IMR-90 (cell line): Measurements from ENCODE around the gene STARD13. TPM values are rescaled to one million over a fixed set of nuclear protein-coding genes. Genes with fewer than 3 reads are reported as not detected.

Experiments used
- ATAC-seq: fragments of 200-7000 bp; cut with Tn5 transposase; 2 replicates; pipeline ENCODE4 v1.9.1; 2020; ENCODE audit warnings: low read depth, mild to moderate bottlenecking, moderate library complexity
- BruUV-seq: library from RNA; stranded (reverse); fragments of 400-500 nt; replicated peaks from 2 replicates; lab custom pipeline; 2021; lab: Mats Ljungman, UMichigan
- CTCF ChIA-PET: fragments of 300-600 bp; formaldehyde crosslinking; extraction: SDS; loops from one replicate; lab custom pipeline; 2021; ENCODE audit warnings: antibody characterized with exemption; lab: Yijun Ruan, JAX
- POLR2A ChIA-PET: fragments of 300-600 bp; sonication (Branson Sonifier 250); formaldehyde crosslinking; loops from one replicate; lab custom pipeline; 2022; ENCODE audit warnings: antibody characterized with exemption; ENCODE audit not compliant: unreplicated experiment; lab: Charles Lee
- DNase-seq: peaks from one replicate; pipeline ENCODE4 v3.0.0; 2013
- H2AFZ ChIP-seq: replicated peaks from 2 replicates; pipeline ENCODE3; 2013; ENCODE audit warnings: low read length, mild to moderate bottlenecking; ENCODE audit not compliant: poor library complexity
- H2AK5ac ChIP-seq: 2 replicates; pipeline ENCODE4 v1.6.1; 2013; ENCODE audit warnings: low read depth, low read length, inconsistent platforms
- H2AK9ac ChIP-seq: replicated peaks from 2 replicates; pipeline ENCODE3; 2013; ENCODE audit warnings: mild to moderate bottlenecking, low read depth, low read length, moderate library complexity; ENCODE audit not compliant: poor library complexity
- H2BK120ac ChIP-seq: 2 replicates; pipeline ENCODE4 v1.6.1; 2013; ENCODE audit warnings: low read depth, low read length, inconsistent platforms
- H2BK15ac ChIP-seq: 3 replicates; pipeline ENCODE4 v1.6.1; 2013; ENCODE audit warnings: low read depth, low read length, inconsistent platforms
- H2BK20ac ChIP-seq: 2 replicates; pipeline ENCODE4 v1.6.1; 2013; ENCODE audit warnings: low read depth, mild to moderate bottlenecking, inconsistent platforms, low read length, moderate library complexity
- H2BK5ac ChIP-seq: 2 replicates; pipeline ENCODE4 v1.6.1; 2013; ENCODE audit warnings: mild to moderate bottlenecking, low read depth, low read length, inconsistent platforms; ENCODE audit not compliant: poor library complexity, severe bottlenecking
- H3K14ac ChIP-seq: replicated peaks from 2 replicates; pipeline ENCODE4 v1.6.1; 2013; ENCODE audit warnings: low read depth, low read length, inconsistent platforms
- H3K18ac ChIP-seq: 2 replicates; pipeline ENCODE4 v1.6.1; 2013; ENCODE audit warnings: low read depth, low read length, control low read depth
- H3K23ac ChIP-seq: 2 replicates; pipeline ENCODE4 v1.6.1; 2013; ENCODE audit warnings: low read depth, low read length, inconsistent platforms
- H3K27ac ChIP-seq: 2 replicates; pipeline ENCODE4 v1.5.1; 2013; ENCODE audit warnings: mild to moderate bottlenecking, control low read depth, low read length; ENCODE audit not compliant: insufficient read depth
- H3K27me3 ChIP-seq: 2 replicates; pipeline ENCODE4 v1.6.1; 2013; ENCODE audit warnings: low read length; ENCODE audit not compliant: control insufficient read depth, insufficient read depth
- H3K36me3 ChIP-seq: 2 replicates; pipeline ENCODE4 v1.6.1; 2013; ENCODE audit warnings: low read length, mixed read lengths; ENCODE audit not compliant: control insufficient read depth, insufficient read depth
- H3K4ac ChIP-seq: 2 replicates; pipeline ENCODE4 v1.6.1; 2013; ENCODE audit warnings: low read depth, low read length, inconsistent platforms
- H3K4me1 ChIP-seq: 2 replicates; pipeline ENCODE4 v1.6.1; 2013; ENCODE audit warnings: low read length, mixed read lengths; ENCODE audit not compliant: control insufficient read depth, insufficient read depth
- H3K4me2 ChIP-seq: 2 replicates; pipeline ENCODE4 v1.6.1; 2013; ENCODE audit warnings: low read depth, mild to moderate bottlenecking, control low read depth, low read length, moderate library complexity
- H3K4me3 ChIP-seq: 2 replicates; pipeline ENCODE4 v1.5.1; 2013; ENCODE audit warnings: low read depth, mild to moderate bottlenecking, control low read depth, low read length, moderate library complexity; ENCODE audit not compliant: insufficient read depth
- H3K56ac ChIP-seq: 2 replicates; pipeline ENCODE4 v1.6.1; 2013; ENCODE audit warnings: low read length, inconsistent platforms; ENCODE audit not compliant: insufficient read depth; ENCODE audit errors: extremely low read depth
- H3K79me1 ChIP-seq, 2 experiments: 2 replicates each; pipeline ENCODE4 v1.6.1; 2013; ENCODE audit warnings: low read length in 2 of 2, inconsistent platforms in 1 of 2, low read depth in 1 of 2
- H3K9ac ChIP-seq: 2 replicates; pipeline ENCODE4 v1.6.1; 2013; ENCODE audit warnings: low read depth, low read length, control low read depth
- H3K9me1 ChIP-seq: 2 replicates; pipeline ENCODE4 v1.6.1; 2013; ENCODE audit warnings: low read length, inconsistent platforms; ENCODE audit not compliant: insufficient read depth
- H3K9me3 ChIP-seq: 2 replicates; pipeline ENCODE4 v1.6.1; 2013; ENCODE audit warnings: low read length; ENCODE audit not compliant: control insufficient read depth, insufficient read depth
- H4K20me1 ChIP-seq: 2 replicates; pipeline ENCODE4 v1.6.1; 2013; ENCODE audit warnings: low read length, inconsistent platforms; ENCODE audit not compliant: insufficient read depth
- H4K5ac ChIP-seq: 2 replicates; pipeline ENCODE4 v1.6.1; 2013; ENCODE audit warnings: mild to moderate bottlenecking, low read depth, low read length, control low read depth
- H4K8ac ChIP-seq, 2 experiments: 2 replicates each; pipeline ENCODE4 v1.6.1; 2013; ENCODE audit warnings: low read depth in 2 of 2, low read length in 2 of 2, control low read depth in 1 of 2, inconsistent platforms in 1 of 2
- H4K91ac ChIP-seq: 2 replicates; pipeline ENCODE4 v1.6.1; 2013; ENCODE audit warnings: low read depth, low read length, inconsistent platforms; ENCODE audit not compliant: insufficient read depth
- CEBPB ChIP-seq: IDR thresholded peaks from 2 replicates; pipeline ENCODE4 v1.6.1; 2012; ENCODE audit warnings: low read depth, low read length, improper control_type of control experiment
- MAFK ChIP-seq: IDR thresholded peaks from 2 replicates; pipeline ENCODE4 v1.6.1; 2012; ENCODE audit warnings: low read depth, low read length, improper control_type of control experiment
- MAZ ChIP-seq: IDR thresholded peaks from 2 replicates; pipeline ENCODE4 v1.6.1; 2012; ENCODE audit warnings: low read depth, mild to moderate bottlenecking, low read length, improper control_type of control experiment, moderate library complexity, borderline replicate concordance
- NFE2L2 ChIP-seq: fragments of 150-350 bp; IDR thresholded peaks from 2 replicates; pipeline ENCODE4 v1.6.1; 2016; ENCODE audit warnings: low read depth, mild to moderate bottlenecking, low read length
- WGBS, 2 experiments: methylation state at CpG; one replicate each; pipeline versions ENCODE4 v1.1.5 to v1.1.7; 2013; ENCODE audit warnings: missing lambda C conversion rate in 2 of 2; ENCODE audit not compliant: insufficient read length in 1 of 2; ENCODE audit errors: extremely low coverage in 2 of 2; 5-methylcytosine and 5-hydroxymethylcytosine counted together
- dilution Hi-C: fragments of 300-500 bp; cut with HindIII; formaldehyde crosslinking; loops from one replicate; pipeline ENCODE4 v1.14.3; 2018; ENCODE audit warnings: low sequenced_read_pairs; ENCODE audit not compliant: unreplicated experiment
- in situ Hi-C: fragments of 300-500 bp; cut with MboI; formaldehyde crosslinking; loops from 3 replicates; pipeline ENCODE4 v1.14.3; 2019; ENCODE audit warnings: low sequenced_read_pairs, inconsistent platforms, mixed read lengths
- intact Hi-C: fragments of 100-400 bp; cut with micrococcal nuclease; formaldehyde crosslinking; loops from 2 replicates; pipeline ENCODE4 v1.10.0; 2022
- polyA plus RNA-seq, 3 experiments: library from polyadenylated mRNA; depleted of rRNA; stranded (reverse); fragments of >200 nt; gene quantifications; 2 replicates each; pipeline ENCODE4 v1.2.3, GENCODE V29; 2012; ENCODE audit warnings: low replicate concordance in 1 of 3
- total RNA-seq: library from RNA; depleted of rRNA; stranded (reverse); fragments of >200 nt; gene quantifications from 2 replicates; pipeline ENCODE4 v1.2.3, GENCODE V29; 2012
- TF ChIP-seq, protein P1 (sequence below): conservative IDR thresholded peaks from 2 replicates; pipeline ENCODE4 v1.5.1; 2012; ENCODE audit warnings: mild to moderate bottlenecking, low read depth, low read length, improper control_type of control experiment

STARD13 gene
- total and polyA plus RNA-seq, 2 of the 4 experiments (the other 2 are of a cell fraction): 23.6 to 46.6 TPM

GRCh38 chr13:33179463-33179862 is 106.1 kb downstream of the STARD13 start:
- no peak overlapping the region for H2AFZ ChIP-seq
- H4K5ac ChIP-seq: no peak overlapping the region; the same call in 1 of the 2 replicates
- no peaks in the 10 kb centered on the region for H3K27me3 ChIP-seq
- TF ChIP-seq NFE2L2 (no peak), CEBPB (no peak), MAZ (no peak), MAFK (no peak)
- TF ChIP-seq, protein P1, sequence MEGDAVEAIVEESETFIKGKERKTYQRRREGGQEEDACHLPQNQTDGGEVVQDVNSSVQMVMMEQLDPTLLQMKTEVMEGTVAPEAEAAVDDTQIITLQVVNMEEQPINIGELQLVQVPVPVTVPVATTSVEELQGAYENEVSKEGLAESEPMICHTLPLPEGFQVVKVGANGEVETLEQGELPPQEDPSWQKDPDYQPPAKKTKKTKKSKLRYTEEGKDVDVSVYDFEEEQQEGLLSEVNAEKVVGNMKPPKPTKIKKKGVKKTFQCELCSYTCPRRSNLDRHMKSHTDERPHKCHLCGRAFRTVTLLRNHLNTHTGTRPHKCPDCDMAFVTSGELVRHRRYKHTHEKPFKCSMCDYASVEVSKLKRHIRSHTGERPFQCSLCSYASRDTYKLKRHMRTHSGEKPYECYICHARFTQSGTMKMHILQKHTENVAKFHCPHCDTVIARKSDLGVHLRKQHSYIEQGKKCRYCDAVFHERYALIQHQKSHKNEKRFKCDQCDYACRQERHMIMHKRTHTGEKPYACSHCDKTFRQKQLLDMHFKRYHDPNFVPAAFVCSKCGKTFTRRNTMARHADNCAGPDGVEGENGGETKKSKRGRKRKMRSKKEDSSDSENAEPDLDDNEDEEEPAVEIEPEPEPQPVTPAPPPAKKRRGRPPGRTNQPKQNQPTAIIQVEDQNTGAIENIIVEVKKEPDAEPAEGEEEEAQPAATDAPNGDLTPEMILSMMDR: no peak
- no peak overlapping the region for H4K91ac ChIP-seq
- in situ Hi-C loops (no loop called here), intact Hi-C loops (loop anchor here (5.0 kb wide), 1 partner anchor 592 kb away; the partner anchor contains the start of gene PDS5B), dilution Hi-C loops (no loop called here)
- no peak overlapping the region for H3K4ac ChIP-seq
- ATAC-seq (no peak), DNase-seq (no peak)
- WGBS, 2 experiments: no CpG with 5 or more reads among the region's 1 CpG
- no peak overlapping the region for H2BK15ac ChIP-seq
- H2BK5ac ChIP-seq: no peak overlapping the region
- H2BK120ac ChIP-seq: no peak overlapping the region
- H3K36me3 ChIP-seq: peaks cover 6% of the 10 kb centered on the region
- peaks cover 44 to 79% of the 10 kb centered on the region in 2 experiments for H3K79me1 ChIP-seq
- no TSS peak for BruUV-seq
- H4K20me1 ChIP-seq: peaks cover 53% of the 10 kb centered on the region
- no peaks in the 10 kb centered on the region for H3K9me3 ChIP-seq
- no peak overlapping the region for H3K23ac ChIP-seq
- H3K18ac ChIP-seq: no peak overlapping the region; the same call in 1 of the 2 replicates
- H3K9ac ChIP-seq: no peak overlapping the region
- ChIA-PET CTCF (no interaction called here), POLR2A (no interaction called here)
- H3K14ac ChIP-seq: 0 out of 2 replicates have a peak overlapping the region, but pooled peaks have one; percentile 43
- H3K4me3 ChIP-seq: no peak overlapping the region
- H3K4me1 ChIP-seq: peaks cover 33% of the 10 kb centered on the region
- H3K9me1 ChIP-seq: peaks cover 33% of the 10 kb centered on the region
- no peak overlapping the region for H3K56ac ChIP-seq
- no peak overlapping the region for H2AK9ac ChIP-seq
- no peak overlapping the region for H3K4me2 ChIP-seq
- H2AK5ac ChIP-seq: no peak overlapping the region
- H3K27ac ChIP-seq: peak overlapping the region; percentile 6; the same call in 1 of the 2 replicates
- no peak overlapping the region for H2BK20ac ChIP-seq
- H4K8ac ChIP-seq: no peak overlapping the region
